OCI-LY3 (cell line): ENCODE results near the gene C17orf58.

ENCODE experiments used
- H2AFZ ChIP-seq: fragments of 200-600, 300-600 bp; shearing (Covaris generic); 2 replicates; pipeline ENCODE4 v1.6.0; 2014; ENCODE audit warnings: antibody characterized with exemption, low read depth, low read length
- H3K27ac ChIP-seq: fragments of 200-600, 300-600 bp; sonication (generic); 2 replicates; pipeline ENCODE4 v1.5.1; 2014; ENCODE audit warnings: mild to moderate bottlenecking, low read length, moderate library complexity, mixed read lengths
- H3K27me3 ChIP-seq: fragments of 200-600, 300-600 bp; sonication (generic); 2 replicates; pipeline ENCODE4 v1.6.1; 2014; ENCODE audit warnings: low read depth, low read length, mixed read lengths
- H3K36me3 ChIP-seq: fragments of 200-600, 300-600 bp; sonication (generic); replicated peaks from 2 replicates; pipeline ENCODE3; 2014; ENCODE audit warnings: low read depth, low read length, mixed read lengths
- H3K4me1 ChIP-seq: fragments of 300-600, 200-600 bp; sonication (generic); 2 replicates; pipeline ENCODE4 v1.6.1; 2014; ENCODE audit warnings: low read length, mixed read lengths
- H3K4me2 ChIP-seq: fragments of 200-600, 300-600 bp; sonication (generic); 2 replicates; pipeline ENCODE4 v1.6.1; 2014; ENCODE audit warnings: low read length, mixed read lengths
- H3K4me3 ChIP-seq: fragments of 300-600, 200-600 bp; sonication (generic); 2 replicates; pipeline ENCODE4 v1.5.1; 2014; ENCODE audit warnings: antibody characterized with exemption, mild to moderate bottlenecking, low read length, moderate library complexity
- H3K79me2 ChIP-seq: fragments of 300-600, 200-600 bp; shearing (Covaris generic); 2 replicates; pipeline ENCODE4 v1.6.1; 2014; ENCODE audit warnings: mild to moderate bottlenecking, low read length, mixed read lengths
- H3K9ac ChIP-seq: fragments of 300-600, 200-600 bp; shearing (Covaris generic); 2 replicates; pipeline ENCODE4 v1.6.0; 2014; ENCODE audit warnings: mild to moderate bottlenecking, low read length, moderate library complexity
- H3K9me3 ChIP-seq: fragments of 200-600, 300-600 bp; shearing (Covaris generic); 2 replicates; pipeline ENCODE4 v1.6.1; 2014; ENCODE audit warnings: low read length, mixed read lengths; ENCODE audit not compliant: insufficient read depth
- H4K20me1 ChIP-seq: fragments of 200-600, 300-600 bp; sonication (generic); 2 replicates; pipeline ENCODE4 v1.6.1; 2016; ENCODE audit warnings: low read length, mixed read lengths; ENCODE audit not compliant: insufficient read depth
- EZH2phosphoT487 ChIP-seq: fragments of 200-600 bp; shearing (Covaris generic); IDR thresholded peaks from 2 replicates; pipeline ENCODE4 v1.6.1; 2018; ENCODE audit warnings: antibody characterized with exemption, mixed run types, low read depth
- TF ChIP-seq, protein P1 (sequence below): fragments of 200-600, 300-600 bp; sonication (generic); IDR thresholded peaks from 2 replicates; pipeline ENCODE4 v1.5.1; 2014; ENCODE audit warnings: antibody characterized with exemption, low read length, low read depth

The C17orf58 gene

DNA sequence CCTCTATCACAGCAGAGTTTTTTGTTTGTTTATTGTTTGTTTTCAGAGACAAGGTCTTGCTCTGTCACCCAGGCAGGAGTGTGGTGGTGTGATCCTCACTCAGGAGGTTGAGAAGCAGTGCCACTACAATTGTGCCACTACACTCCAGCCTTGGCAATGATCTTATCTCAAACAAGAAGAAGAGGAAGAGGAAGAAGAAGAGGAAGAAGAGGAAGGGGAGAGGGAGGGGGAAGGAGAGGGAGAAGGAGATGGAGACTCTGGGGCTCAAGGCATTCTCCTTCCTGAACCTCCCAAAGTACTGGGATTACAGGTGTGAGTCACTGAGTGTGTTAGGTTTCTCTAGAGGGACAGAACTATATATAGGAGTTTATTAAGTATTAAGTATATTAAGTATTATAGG, 17.1 kb upstream of the C17orf58 start:
- H3K36me3 ChIP-seq, result no peaks in the 10 kb centered on the region
- H4K20me1 ChIP-seq, result no peaks in the 10 kb centered on the region
- no peaks in the 10 kb centered on the region for H3K4me1 ChIP-seq
- H2AFZ ChIP-seq, result no peak overlapping the region
- H3K27ac ChIP-seq, result no peak overlapping the region
- H3K9ac ChIP-seq, result no peak overlapping the region
- TF ChIP-seq EZH2phosphoT487, result no peak
- TF ChIP-seq, protein P1, sequence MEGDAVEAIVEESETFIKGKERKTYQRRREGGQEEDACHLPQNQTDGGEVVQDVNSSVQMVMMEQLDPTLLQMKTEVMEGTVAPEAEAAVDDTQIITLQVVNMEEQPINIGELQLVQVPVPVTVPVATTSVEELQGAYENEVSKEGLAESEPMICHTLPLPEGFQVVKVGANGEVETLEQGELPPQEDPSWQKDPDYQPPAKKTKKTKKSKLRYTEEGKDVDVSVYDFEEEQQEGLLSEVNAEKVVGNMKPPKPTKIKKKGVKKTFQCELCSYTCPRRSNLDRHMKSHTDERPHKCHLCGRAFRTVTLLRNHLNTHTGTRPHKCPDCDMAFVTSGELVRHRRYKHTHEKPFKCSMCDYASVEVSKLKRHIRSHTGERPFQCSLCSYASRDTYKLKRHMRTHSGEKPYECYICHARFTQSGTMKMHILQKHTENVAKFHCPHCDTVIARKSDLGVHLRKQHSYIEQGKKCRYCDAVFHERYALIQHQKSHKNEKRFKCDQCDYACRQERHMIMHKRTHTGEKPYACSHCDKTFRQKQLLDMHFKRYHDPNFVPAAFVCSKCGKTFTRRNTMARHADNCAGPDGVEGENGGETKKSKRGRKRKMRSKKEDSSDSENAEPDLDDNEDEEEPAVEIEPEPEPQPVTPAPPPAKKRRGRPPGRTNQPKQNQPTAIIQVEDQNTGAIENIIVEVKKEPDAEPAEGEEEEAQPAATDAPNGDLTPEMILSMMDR, result no peak
- no peak overlapping the region for H3K4me3 ChIP-seq
- H3K79me2 ChIP-seq, result no peaks in the 10 kb centered on the region
- no peaks in the 10 kb centered on the region; the same call in 1 of the 2 replicates for H3K27me3 ChIP-seq
- no peak overlapping the region for H3K4me2 ChIP-seq
- H3K9me3 ChIP-seq, result no peaks in the 10 kb centered on the region

DNA sequence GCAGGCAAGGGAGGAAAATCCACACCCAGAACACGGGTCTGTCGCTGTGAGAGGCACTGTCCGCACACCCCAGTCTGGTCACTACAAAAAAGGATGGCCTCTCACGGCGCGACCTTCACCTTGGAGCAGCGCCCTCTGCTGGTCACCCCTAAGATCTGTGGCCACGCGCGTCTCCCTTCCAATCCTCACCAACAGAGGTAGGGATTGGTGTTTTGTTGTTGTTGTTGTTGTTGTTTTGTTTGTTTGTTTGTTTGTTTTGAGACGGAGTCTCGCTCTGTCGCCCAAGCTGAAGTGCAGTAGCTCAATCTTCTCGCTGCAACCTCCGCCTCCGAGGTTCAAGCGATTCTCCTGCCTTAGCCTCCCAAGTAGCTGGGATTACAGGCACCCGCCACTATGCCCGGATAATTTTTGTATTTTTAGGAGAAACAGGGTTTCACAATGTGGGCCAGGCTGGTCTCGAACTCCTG, 15.0 kb upstream of the C17orf58 start:
- H3K79me2 ChIP-seq, result no peaks in the 10 kb centered on the region
- H3K36me3 ChIP-seq, result no peaks in the 10 kb centered on the region
- H3K9ac ChIP-seq, result no peak overlapping the region
- no peak overlapping the region for H3K4me3 ChIP-seq
- no peaks in the 10 kb centered on the region for H4K20me1 ChIP-seq
- TF ChIP-seq, protein P1, result peak; percentile 53
- TF ChIP-seq EZH2phosphoT487, result no peak
- no peaks in the 10 kb centered on the region for H3K9me3 ChIP-seq
- H2AFZ ChIP-seq, result no peak overlapping the region
- no peaks in the 10 kb centered on the region; the same call in 1 of the 2 replicates for H3K27me3 ChIP-seq
- no peak overlapping the region for H3K27ac ChIP-seq
- no peak overlapping the region for H3K4me2 ChIP-seq
- H3K4me1 ChIP-seq, result no peaks in the 10 kb centered on the region

DNA sequence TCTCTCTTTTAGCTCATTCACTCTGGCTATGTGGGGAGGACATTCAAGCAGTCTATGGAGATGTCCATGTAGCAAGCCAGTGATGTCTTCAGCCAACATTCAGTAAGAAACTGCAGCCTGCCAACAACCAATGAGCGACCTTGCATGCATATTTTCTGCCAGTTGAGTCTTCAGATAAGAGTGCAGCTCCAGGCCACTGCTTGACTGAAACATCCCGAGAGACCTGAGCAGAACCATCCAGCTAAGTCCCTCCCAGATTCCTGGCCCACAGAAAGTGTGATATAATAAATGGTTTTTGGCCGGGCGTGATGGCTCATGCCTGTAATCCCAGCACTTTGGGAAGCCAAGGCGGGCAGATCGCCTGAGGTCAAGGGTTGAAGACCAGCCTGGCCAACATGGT, 10.5 kb upstream of the C17orf58 start:
- H3K27ac ChIP-seq, result no peak overlapping the region
- H4K20me1 ChIP-seq, result no peaks in the 10 kb centered on the region
- no peak overlapping the region for H3K9ac ChIP-seq
- H3K4me1 ChIP-seq, result no peaks in the 10 kb centered on the region
- H3K27me3 ChIP-seq, result no peaks in the 10 kb centered on the region
- H3K36me3 ChIP-seq, result no peaks in the 10 kb centered on the region
- H3K4me3 ChIP-seq, result no peak overlapping the region
- H3K9me3 ChIP-seq, result no peaks in the 10 kb centered on the region
- TF ChIP-seq EZH2phosphoT487, result no peak
- TF ChIP-seq, protein P1, result no peak
- no peaks in the 10 kb centered on the region for H3K79me2 ChIP-seq
- no peak overlapping the region for H3K4me2 ChIP-seq
- H2AFZ ChIP-seq, result no peak overlapping the region

DNA sequence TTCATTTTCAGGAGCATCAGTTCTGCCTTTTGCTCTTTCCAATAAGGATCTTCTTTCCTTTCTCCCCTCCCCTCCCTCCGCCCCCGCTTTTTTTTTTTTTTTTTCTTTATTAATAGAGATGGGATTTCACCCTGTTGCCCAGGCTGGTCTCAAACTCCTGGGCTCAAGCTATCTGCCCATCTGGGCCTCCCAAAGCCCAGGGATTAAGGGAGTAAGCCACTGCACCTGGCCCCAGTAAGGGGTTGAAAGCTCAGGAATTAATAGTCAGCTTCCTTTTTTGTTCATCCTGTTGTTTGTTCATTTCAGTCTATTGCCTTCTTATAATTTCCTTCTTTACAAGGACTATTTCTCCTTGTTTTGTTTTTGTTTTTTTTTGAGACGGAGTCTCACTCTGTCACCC, 7.9 kb upstream of the C17orf58 start:
- Histone ChIP-seq H3K4me3 (no peak overlapping the region), H3K9me3 (no peaks in the 10 kb centered on the region), H3K4me2 (no peak overlapping the region), H3K4me1 (no peaks in the 10 kb centered on the region), H3K36me3 (no peaks in the 10 kb centered on the region), H3K27me3 (no peaks in the 10 kb centered on the region), H2AFZ (no peak overlapping the region), H4K20me1 (no peaks in the 10 kb centered on the region), H3K27ac (no peak overlapping the region), H3K79me2 (no peaks in the 10 kb centered on the region), H3K9ac (no peak overlapping the region)
- no peak for TF ChIP-seq EZH2phosphoT487
- TF ChIP-seq, protein P1, result no peak
